BJ (cell line): ENCODE results near the gene ATP1A3. TPM values are rescaled to one million over a fixed set of nuclear protein-coding genes. Genes with fewer than 3 reads are reported as not detected.
A peak's percentile ranks its signal among the peaks of the same experiment; 100 is the strongest.

Experiments
- CTCF ChIA-PET: fragments of 350-600 bp; formaldehyde crosslinking; extraction: SDS; loops from one replicate; lab custom pipeline; 2021; ENCODE audit warnings: antibody characterized with exemption, inconsistent platforms; lab: Yijun Ruan, JAX
- POLR2A ChIA-PET: fragments of 300-600 bp; sonication (Branson Sonifier 250); formaldehyde crosslinking; extraction: SDS; loops from one replicate; lab custom pipeline; 2021; ENCODE audit warnings: antibody characterized with exemption; lab: Charles Lee
- DNase-seq: peaks from one replicate; pipeline ENCODE4 v3.0.0-alpha.2; 2011; ENCODE audit warnings: low read depth
- H3K27me3 ChIP-seq: 2 replicates; pipeline ENCODE4 v1.6.0; 2011; ENCODE audit warnings: low read length; ENCODE audit not compliant: control insufficient read depth, insufficient read depth
- H3K36me3 ChIP-seq: 2 replicates; pipeline ENCODE4 v1.5.1; 2011; ENCODE audit warnings: low read length; ENCODE audit not compliant: control insufficient read depth, insufficient read depth
- H3K4me3 ChIP-seq: 2 replicates; pipeline ENCODE4 v1.5.1; 2011; ENCODE audit warnings: low read depth, mild to moderate bottlenecking, control low read depth, low read length
- polyA plus RNA-seq: library from polyadenylated mRNA; depleted of rRNA; stranded (reverse); fragments of >200 nt; gene quantifications from 2 replicates; pipeline ENCODE4 v1.2.3, GENCODE V29; 2011
- TF ChIP-seq, protein P1 (sequence below): IDR thresholded peaks from 2 replicates; pipeline ENCODE4 v1.5.1; 2011; ENCODE audit warnings: low read depth, mild to moderate bottlenecking, control low read depth, inconsistent platforms, low read length, moderate library complexity; ENCODE audit not compliant: insufficient read depth

The ATP1A3 gene
- polyA plus RNA-seq, 1 experiment = 0.32 TPM

DNA sequence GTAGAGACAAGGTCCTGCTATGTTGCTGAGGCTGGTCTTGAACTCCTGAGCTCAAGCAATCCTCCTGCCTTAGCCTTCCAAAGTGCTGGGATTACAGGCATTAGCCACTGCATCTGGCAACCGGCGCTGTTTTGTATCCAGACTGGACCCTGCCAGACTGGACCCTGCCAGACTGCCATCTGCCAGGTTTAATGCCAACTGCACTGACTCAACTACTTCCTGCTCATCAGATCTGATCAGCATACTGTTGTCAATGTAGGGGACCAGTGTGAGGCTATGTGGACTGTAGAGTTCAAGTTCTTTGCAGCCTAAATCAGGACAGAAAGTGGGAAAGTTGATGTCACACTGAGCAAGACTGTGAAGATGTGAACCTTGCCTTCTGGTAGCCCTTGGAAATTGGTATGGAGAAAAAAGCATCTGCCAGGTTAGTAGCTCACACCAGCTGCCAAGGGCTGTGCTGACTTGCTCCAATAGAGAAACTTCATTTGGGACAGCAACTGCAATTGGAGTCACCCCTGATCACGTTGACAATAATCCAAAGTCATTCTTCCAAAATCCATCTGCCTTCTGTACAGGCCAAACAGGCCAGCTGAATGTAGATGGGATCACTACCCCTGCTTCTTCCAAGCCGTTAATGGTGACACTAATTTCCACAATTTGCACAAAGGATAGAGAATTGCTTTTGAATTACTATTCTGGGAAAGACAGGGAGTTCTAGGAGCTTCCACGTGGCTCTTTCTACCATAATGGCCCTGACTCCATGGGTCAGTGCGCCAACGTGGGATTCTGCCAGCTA, 36.8 kb upstream of the ATP1A3 start:
- no peak overlapping the region for H3K4me3 ChIP-seq
- no peak for DNase-seq
- ChIA-PET POLR2A (interaction anchor here (0.6 kb wide), 1 partner anchor 93 kb away, joined by 6 read pairs; no protein-coding TSS in a partner anchor), CTCF (interaction anchor here (0.9 to 2.3 kb wide), 4 partner anchors 26 to 73 kb away, joined by 3 to 10 read pairs (median 4); no protein-coding TSS in a partner anchor)
- no peaks in the 10 kb centered on the region for H3K36me3 ChIP-seq
- TF ChIP-seq, protein P1, sequence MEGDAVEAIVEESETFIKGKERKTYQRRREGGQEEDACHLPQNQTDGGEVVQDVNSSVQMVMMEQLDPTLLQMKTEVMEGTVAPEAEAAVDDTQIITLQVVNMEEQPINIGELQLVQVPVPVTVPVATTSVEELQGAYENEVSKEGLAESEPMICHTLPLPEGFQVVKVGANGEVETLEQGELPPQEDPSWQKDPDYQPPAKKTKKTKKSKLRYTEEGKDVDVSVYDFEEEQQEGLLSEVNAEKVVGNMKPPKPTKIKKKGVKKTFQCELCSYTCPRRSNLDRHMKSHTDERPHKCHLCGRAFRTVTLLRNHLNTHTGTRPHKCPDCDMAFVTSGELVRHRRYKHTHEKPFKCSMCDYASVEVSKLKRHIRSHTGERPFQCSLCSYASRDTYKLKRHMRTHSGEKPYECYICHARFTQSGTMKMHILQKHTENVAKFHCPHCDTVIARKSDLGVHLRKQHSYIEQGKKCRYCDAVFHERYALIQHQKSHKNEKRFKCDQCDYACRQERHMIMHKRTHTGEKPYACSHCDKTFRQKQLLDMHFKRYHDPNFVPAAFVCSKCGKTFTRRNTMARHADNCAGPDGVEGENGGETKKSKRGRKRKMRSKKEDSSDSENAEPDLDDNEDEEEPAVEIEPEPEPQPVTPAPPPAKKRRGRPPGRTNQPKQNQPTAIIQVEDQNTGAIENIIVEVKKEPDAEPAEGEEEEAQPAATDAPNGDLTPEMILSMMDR = no peak
- H3K27me3 ChIP-seq = peaks cover 3% of the 10 kb centered on the region; the same call in 1 of the 2 replicates

DNA sequence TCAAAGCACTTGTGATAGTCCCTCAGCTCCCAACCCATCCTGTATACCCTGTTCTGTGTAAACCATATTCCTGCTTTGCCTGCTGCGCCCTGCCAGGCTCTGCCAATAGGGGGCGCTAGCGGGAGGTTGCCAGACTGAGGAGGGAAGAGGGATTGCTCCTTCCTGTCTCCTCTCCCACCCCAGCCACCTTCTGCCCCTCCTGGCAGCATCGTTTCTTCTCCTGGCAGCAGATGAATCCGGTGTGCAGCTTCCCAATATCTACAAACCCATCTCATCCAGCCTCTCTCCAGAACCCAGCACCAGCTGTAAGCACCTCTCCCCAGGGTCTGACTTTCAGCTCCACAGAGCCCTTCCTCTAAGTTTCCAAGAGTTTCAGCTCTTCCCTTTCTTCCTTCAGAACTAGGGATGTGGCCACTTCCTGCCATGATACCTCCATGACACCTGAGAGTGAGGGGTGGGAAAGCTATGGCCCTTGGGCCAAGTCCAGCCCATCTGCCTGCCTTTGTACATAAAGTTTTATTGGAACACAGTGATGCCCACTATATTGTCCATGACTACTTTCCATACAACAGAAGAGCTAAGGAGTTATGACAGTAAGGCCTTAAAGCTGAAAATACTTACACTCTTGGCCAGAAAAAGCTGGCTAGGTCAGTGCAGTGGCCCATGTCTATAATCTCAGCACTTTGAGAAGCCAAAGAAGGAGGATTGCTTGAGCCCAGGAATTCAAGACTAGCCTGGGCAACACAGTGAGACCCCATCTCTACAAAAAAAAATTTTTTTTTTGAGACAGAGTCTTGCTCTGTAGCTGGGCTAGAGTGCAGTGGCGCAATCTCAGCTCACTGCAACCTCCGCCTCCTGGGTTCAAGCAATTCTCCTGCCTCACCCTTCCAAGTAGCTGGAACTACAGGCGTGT, 34.5 kb upstream of the ATP1A3 start:
- no peak overlapping the region for H3K4me3 ChIP-seq
- POLR2A ChIA-PET = interaction anchor here (0.6 kb wide), 1 partner anchor 57 kb away, joined by 3 read pairs; no protein-coding TSS in a partner anchor
- no peak for DNase-seq

DNA sequence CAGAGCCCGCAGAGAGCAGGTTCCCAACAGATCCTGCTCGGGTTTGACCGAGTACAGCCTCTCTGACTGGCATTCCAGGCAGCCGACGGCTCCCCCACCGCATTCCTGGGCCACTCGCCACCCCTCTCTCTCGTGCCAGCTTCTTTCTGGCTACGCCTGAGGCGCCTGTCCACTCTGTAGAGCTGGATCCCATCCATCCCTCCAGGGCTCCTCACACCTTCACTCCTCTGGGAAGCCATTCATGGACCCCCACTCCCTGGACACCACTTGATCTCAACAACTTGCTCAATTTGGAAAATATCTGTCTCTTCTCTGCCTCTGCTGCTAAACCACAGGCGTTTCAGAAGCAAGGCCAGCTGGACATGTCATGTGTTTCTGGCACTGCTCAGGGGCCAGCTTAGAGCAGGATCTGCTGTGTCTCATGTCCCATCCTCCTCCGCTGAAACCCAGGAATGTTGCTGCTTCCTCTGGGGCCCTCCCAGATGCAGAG, 30.6 kb upstream of the ATP1A3 start:
- TF ChIP-seq, protein P1 = no peak
- CTCF ChIA-PET = interaction anchor here (1.0 to 1.3 kb wide), 2 partner anchors 10 to 21 kb away, joined by 3 to 6 read pairs; no protein-coding TSS in a partner anchor

More for the DNA sequence above, 34.5 kb upstream of the ATP1A3 start:
- no peaks in the 10 kb centered on the region for H3K36me3 ChIP-seq
- peaks cover 3% of the 10 kb centered on the region; the same call in 1 of the 2 replicates for H3K27me3 ChIP-seq
- TF ChIP-seq, protein P1 = peak; percentile 49
- CTCF ChIA-PET = interaction anchor here (0.6 to 2.7 kb wide), 11 partner anchors 10 to 127 kb away, joined by 3 to 21 read pairs (median 3); no protein-coding TSS in a partner anchor

DNA sequence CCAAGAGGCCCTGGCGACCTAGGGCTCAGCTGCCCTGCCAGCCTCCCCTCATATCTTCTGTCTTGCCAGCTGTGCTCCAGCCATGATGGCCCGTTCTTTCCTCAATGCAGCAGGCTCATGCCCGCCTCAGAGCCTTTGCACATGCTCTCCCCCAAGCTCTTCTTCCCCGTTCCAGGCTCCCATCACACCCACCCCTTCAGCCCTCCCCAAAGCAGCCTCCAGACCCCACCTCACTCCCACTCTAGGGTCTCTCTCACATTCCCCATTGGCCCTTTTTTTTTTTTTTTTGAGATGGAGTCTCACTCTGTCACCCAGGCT, 29.9 kb upstream of the ATP1A3 start:
- Histone ChIP-seq H3K27me3 (0 out of 2 replicates have a peak, but pooled peaks cover 1% of the 10 kb centered on the region), H3K4me3 (no peak overlapping the region), H3K36me3 (no peaks in the 10 kb centered on the region)
- ChIA-PET CTCF (interaction anchor here (0.8 to 1.3 kb wide), 4 partner anchors 10 to 22 kb away, joined by 3 to 6 read pairs (median 4); no protein-coding TSS in a partner anchor), POLR2A (no interaction called here)
- DNase-seq = no peak
- TF ChIP-seq, protein P1 = no peak

More for the DNA sequence above, 30.6 kb upstream of the ATP1A3 start:
- Histone ChIP-seq H3K36me3 (no peaks in the 10 kb centered on the region), H3K27me3 (0 out of 2 replicates have a peak, but pooled peaks cover 1% of the 10 kb centered on the region), H3K4me3 (no peak overlapping the region)
- POLR2A ChIA-PET = no interaction called here
- DNase-seq = peak; percentile 44
